Astrocyte of the hippocampus (primary cell): ENCODE data around the gene MYH4.

Experiments
- DNase-seq: peaks from one replicate; pipeline ENCODE4 v3.0.0; 2011; ENCODE audit warnings: low read depth, low spot score

MYH4 gene

DNA sequence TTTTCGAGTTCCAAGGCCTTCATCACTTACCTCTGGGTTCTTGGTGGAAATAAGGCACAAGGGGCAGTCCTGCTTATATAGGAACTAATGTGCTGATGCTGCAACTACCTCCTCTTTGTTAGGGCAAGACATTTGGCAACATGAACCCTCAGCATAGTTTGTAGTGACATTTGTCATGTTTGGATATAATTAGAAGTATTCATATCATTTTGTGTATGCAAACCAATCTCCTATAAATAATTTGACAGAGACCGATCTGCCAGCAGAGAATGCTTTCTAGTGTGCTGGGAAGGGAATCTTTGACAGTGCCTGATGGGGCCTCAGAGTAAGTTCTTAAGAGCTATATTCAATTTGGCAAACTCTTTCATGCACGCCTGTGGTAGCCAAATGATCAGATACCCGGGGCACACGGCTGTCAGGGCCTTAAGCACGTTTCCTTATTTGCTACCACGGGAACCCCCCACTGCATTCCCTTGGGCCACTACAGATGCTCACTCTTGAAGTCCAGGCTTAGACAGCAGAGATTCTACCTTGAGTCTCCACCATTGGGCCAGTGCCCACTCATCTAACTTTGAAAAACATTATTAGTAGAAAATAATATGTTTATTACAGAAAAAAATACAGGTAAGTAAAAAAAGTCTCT lies 47.3 kb downstream of the MYH4 start, which contains the start of gene MYH8:
TSS of gene MYH8 (minus strand) at position 51 of the 643 bp plus-strand sequence. CDS start 1,723 bp downstream, outside the sequence.
- DNase-seq = no peak

DNA sequence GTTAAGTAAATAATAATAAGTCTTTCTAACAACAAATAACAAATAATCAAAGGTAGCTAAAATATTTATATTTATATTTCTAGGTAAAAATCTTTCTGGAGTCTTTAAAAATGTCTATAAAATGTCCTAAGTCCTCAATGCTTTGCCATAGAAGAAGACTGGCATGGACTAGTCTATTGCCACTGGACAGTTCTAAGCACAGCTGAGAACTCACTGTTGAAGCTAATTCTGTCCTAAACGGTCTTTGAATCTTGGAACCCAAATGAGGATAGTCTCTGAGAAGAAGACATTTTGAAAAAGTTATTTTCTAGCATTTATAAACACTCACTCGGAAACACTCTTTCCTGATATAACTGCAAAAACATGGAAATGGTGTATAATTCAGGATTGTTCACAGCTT lies 48.1 kb downstream of the MYH4 start:
- DNase-seq = no peak

DNA sequence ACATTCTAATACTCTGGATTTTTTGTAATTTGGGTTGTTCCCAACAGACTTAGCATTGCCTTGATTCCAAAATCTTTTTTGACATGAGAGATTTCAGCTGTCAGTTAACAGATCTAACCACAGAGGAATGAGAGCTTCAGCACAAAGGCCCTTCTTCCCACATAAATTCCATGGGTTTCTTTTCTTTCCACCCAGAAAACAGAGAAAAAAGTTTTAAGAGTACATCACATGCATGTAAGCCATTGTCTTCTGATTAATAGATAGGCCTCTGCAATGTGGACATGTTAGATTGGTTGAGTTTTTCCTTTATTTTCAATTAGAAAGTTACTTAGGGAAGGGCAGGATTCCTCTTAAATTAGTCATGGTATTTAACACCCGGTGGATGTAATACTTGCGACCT lies 48.5 kb downstream of the MYH4 start:
- DNase-seq = no peak

DNA sequence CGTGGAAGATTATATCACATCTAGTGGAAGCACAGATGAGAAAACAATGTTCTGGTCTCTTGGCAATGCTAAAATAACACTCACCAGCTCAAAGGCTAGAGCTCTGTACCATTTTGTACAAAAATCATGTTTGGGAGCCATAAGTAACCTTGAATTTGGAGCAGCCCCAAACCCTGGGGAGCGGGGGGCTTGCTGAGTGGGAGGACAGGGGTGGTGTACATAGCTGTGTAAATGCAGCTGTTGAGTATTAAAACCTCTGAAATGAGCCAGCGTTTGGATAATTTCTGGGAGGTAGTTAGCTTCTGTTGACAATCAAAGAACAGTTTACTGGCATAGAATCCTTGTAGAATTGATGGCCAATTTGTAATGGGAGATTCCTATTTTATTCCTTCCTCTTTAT lies 51.9 kb downstream of the MYH4 start:
- DNase-seq = no peak

DNA sequence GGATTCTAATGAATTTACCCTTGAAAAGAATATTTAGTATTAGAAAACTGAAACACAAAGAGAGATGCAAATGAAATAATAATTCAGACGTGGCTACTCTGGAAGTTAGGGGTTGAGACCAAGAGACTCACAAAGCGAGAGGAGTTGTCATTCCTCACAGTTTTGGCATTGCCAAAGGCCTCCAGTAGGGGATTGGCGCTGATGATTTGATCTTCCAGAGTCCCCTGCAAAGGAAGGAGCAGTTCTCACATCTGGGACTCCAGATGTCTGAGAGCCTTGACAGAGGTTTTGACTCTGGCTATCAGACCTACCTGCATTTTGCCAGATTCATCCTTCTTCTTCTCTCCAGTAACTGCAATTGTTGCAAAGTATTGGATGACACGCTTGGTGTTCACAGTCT lies 54.2 kb downstream of the MYH4 start:
- no peak for DNase-seq

DNA sequence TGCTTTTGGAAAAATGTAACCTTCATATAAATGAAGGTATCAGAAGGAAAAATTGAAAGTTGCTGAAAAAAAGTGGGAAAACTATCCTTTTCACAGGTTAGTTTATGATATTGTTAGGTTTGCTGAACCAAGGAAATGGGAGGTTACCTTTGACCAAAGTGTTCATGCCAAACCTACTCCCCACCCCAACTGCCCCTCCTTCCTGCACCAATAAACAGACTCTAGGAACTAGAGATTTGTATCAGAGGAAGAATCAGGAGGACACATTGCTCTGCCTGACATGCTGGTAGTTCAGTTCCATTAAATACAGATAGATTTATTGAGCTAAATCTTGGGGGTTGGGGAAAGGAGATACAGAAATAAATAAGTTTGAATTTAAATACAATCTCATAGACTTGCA lies 65.8 kb downstream of the MYH4 start:
- DNase-seq = no peak

DNA sequence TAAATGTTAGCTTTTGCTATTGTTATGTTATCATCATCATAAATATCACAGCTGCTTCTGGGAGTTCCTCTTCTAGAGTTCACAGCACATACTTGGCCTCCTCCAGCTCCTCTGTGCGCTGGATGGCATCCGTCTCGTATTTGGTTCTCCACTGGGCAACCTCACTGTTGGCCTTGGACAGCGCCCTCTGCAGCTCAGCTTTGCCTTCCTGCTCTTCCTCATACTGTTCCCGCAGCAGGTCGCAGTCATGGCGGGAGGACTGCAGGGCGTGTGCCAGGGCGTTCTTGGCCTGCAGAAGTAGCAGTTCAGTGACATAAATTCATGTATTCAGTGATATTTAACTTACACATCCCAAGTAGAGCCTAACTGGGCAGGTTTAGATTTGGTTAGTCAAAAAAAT lies 71.0 kb downstream of the MYH4 start:
- DNase-seq = no peak

DNA sequence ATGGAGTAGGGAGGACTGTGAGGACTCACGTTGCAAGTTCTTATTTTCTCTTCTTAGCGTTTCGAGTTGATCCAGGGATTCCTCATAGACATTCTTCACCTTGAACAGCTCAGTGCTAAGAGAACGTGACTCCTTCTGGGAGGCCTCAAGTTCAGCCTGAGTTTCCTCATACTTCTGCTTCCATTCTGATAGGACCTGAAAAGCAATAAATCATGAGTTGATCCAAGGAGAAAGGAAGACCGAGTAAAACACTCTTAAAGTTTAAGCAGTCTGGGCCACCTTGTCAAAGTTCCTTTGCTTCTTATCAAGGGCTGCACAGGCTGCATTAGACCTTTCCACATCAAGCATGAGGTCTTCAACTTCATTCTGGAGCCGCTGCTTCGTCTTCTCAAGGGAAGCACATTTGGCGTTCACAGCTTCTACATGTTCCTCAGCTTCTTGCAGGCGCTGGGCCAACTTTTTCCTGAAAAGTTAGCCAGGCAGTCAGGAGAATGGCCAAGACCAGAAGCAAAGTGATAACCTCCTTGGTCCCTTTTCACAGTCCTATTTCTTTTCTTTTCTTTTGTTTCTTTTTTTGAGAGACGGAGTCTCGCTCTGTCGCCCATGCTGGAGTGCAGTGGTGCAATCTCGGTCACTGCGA lies 72.7 kb downstream of the MYH4 start:
- DNase-seq = no peak

DNA sequence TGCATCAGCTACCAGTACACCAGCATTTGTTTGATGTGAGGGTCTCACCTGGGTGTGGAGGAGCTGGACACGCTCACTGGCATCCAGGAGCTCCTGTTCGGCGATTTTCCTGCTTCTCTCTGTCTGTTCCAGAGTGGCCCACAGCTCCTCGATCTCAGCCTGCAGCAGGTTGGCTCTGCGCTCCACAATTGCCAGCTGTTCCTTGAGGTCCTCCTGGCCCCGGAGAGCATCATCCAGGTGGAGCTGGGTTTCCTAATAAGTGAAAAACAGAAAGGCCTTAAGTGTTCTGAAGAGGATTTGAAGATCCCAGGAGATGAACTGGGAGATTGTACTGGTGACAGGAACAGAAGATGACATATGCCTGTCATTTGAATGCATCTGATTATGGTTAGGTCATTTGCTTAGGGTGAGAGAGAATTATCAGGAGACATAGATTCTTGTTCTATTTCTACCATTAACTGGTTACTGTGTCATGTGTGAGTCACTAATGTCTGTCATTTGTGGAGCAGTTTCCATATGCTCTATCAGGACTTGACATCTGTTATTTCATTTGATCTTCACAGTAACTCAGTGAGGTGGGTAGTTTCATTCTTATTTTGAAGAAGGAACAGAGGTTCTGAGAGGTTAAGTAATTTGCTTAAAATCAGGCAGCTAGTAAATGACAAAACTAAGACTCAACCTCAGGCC lies 75.0 kb downstream of the MYH4 start:
- no peak for DNase-seq
